Bone marrow (tissue), 2 donors: Measurements from ENCODE around the gene MYH11.
"Not testable (repeated sequence)": the region's sequence is repeated elsewhere in the genome, so short reads cannot be mapped to it uniquely, and the experiment has no call there.

Source experiments
- DNase-seq, 2 donors: peaks; one replicate each; lab custom pipeline; 2025; lab: John Stamatoyannopoulos, UW

The MYH11 gene

DNA sequence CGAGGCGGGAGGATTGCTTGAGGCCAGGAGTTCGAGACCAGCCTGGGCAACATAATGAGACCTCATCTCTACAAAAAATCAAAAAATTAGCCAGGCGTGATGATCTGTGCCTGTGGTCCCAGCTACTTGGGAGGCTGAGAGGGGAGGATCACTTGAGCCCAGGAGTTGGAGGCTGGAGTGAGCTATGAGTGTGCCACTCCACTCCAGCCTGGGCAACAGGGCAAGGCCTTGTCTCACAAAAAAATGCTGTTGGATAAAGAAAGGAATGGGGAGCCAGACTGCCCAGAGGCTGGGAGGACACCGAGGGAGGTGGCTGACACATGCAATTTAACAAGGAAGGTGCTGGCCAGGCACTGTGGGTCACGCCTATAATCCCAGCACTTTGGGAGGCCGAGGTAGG lies 47.5 kb downstream of the MYH11 start:
- not testable (repeated sequence) for DNase-seq

DNA sequence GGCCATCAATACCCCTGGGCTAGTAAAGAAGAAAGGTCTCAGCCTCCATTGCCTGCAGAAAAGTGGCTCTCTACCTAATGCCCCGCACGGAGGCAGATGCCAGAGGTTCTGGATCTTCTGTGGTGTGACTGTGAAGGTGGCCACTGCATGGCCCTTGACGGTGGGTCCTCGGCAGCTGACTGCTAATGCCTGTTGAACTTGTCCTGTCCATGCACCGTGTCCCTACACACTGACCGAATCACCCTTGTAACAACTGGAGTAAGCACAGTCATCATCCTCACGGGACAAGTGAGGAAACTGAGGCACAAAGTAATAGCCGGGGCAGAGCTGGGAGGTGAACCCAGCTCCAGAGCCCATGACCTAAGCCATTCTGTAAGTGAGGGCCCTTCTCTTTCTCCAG lies 48.8 kb downstream of the MYH11 start:
- no peak for DNase-seq

DNA sequence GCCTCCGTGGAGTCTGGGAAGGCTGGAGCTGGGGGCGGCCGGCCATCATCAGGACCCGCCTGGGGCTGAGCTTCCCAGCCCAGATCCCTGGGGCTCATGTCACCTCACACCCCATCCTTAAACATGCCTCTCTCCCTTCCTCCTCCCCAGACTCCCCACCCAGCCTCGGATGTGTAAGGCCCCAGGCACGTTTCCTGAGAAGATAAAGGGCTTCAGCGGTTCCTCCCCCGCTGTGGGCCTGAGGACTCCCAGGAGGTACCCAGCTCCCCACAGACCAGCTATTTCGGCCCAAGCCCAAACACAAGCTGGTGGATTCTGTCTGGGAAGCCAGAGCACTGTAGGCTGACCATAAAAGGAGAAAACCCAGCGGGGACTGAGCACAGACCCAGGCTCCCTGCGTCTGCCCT lies 49.2 kb downstream of the MYH11 start:
- DNase-seq = no peak

GRCh38 chr16:15803618-15804017 lies 53.2 kb downstream of the MYH11 start:
- DNase-seq = no peak

DNA sequence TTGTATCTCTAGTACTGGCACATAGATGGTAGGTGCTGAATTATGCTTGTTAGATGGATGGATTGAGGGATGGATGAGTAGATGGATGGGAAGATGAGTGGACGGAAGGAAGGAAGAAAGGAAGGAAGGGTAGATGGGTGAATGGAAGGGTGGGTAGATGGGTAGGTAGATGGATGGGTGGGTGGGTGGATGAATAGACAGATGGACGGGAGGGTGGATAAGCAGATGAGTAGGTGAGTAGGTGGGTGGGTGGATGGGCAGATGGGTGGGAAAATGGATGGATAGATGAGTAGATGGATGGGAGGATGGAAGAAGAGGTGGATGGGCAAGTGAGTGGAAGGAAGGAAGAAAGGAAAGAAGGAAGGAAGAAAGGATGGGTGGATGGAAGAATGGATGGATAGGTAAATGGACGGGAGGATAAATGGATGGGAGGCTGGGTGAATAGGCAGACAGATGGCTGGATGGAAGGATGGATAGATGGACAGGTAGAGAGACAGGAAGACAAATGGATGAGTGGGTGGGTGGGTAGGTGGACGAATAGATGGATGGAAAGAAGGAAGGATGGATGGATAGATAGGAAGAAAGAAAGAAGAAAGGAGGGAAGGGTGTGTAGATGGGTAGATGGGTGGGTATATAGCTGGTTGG lies 56.9 kb downstream of the MYH11 start:
- no peak for DNase-seq

DNA sequence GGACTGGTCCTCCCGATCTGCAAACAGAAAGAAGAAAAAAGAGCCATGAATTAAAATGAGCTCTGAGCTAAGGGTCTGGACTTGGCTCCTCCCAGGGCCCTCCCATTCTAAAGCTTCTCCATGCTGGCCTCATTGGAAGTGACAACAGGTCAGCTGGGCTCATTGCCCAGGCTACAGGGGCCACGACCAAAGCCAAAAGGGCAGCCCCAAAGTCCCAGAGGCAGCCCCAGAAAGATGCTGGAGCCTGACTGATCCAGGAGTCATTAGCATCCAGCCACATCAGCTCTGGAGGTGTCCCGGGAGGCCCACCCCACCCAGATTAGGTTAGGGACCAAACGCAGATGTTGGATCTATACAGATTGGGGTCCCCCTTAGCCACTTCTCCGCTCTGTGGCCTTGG lies 58.2 kb downstream of the MYH11 start:
- no peak for DNase-seq

DNA sequence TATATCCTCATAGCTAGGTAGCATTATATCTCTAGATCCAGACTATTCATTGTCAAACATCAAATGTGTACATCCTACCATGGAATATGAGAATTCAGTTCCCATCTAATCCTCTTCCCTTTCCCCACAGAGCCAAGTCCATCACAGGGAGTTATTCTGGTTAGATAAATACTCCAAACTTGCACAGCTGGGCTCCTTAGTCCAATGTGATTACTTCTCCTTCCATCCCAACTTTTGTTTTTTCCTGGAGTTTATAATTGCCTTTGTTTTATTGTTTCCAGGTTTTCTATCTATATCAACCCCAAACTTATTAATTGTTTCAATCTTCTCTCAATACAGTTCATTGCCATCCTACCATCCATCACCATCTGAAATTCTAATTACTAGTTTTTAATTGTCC lies 59.9 kb downstream of the MYH11 start:
- DNase-seq = no peak

- DNase-seq = no peak
Measured at GRCh38 chr16:15795615-15796014, 61.2 kb downstream of the MYH11 start.

- DNase-seq = no peak
Measured at GRCh38 chr16:15792563-15792971, 64.3 kb downstream of the MYH11 start.

DNA sequence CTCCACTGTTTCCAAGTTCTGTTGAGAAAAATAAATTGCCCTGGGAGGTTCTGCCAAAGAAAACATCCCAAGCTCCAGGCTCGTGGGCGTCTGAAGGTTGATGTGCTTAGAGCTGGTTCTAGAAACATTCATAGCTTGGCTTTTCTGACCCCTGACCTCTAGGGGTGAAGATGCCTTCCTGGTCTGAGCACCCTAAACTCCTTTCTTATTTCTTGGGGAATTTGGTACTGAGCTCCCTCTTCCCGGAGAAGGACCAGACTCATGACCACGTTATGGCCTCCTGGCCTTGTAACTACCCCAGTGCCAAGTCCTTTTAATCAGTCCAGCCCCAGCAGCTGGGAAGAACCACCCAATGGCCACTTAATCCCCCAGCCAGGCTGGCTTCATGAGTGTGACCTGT lies 66.4 kb downstream of the MYH11 start:
- no peak for DNase-seq

DNA sequence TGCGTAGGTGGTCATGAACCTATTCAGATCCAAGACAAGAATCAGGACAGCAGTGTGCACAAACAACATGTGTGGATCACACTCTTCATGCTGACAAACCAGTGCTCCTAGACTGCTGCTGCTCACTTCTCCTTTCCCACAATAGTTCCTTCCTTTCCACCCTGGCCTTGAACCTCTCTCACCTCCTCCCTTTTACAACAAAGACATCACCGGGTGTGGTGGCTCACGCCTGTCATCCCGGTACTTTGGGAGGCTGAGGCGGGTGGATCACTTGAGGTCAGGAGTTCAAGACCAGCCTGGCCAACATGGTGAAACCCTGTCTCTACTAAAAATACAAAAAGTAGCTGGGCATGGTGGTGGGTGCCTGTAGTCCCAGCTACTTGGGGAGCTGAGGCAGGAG lies 67.0 kb downstream of the MYH11 start:
- DNase-seq = not testable (repeated sequence)

- no peak for DNase-seq
Measured at GRCh38 chr16:15788846-15789239, 68.0 kb downstream of the MYH11 start.

GRCh38 chr16:15786501-15786900 lies 70.3 kb downstream of the MYH11 start:
- no peak for DNase-seq

GRCh38 chr16:15785386-15786059 lies 71.3 kb downstream of the MYH11 start:
- DNase-seq = no peak

GRCh38 chr16:15783985-15784384 lies 72.8 kb downstream of the MYH11 start:
- no peak for DNase-seq

DNA sequence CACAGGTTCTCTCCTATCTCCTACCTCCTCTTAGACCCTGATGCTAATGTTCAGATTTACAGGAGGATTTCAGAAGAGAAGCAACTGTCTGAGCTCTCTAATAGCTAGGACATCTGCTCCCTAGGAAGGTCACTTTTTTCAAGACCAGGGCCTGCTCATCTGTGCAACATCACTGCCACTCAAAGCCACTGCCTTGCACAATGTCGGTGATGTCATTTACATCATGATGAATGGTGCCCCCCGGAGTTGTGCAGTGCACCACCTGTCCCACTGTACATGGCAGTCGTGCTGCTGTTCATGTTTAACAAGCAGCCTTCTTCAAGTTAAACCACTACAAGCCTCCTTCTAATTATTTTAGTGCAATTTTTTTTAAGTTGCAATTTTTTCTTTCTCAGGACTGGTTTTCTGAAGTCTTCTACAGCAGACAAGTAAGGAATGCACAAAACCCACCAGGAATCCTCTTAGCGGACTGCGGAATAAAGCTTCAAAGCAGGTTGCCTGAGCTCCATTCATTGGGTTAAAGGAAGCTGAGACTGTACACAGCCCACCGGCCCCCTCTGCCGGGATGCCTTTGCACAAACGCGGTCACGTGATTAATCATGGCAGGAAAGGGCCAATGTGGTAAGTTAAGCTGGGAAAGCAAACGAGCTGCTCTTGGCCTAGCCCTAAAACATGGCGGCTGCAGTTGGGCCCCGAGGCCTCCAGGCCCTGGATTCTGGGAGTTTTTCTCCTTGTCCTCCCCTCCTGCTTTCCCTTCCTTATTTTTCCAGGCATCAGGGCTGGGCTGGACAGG lies 74.1 kb downstream of the MYH11 start:
- DNase-seq = no peak

GRCh38 chr16:15781650-15782049 lies 75.2 kb downstream of the MYH11 start:
- no peak for DNase-seq

DNA sequence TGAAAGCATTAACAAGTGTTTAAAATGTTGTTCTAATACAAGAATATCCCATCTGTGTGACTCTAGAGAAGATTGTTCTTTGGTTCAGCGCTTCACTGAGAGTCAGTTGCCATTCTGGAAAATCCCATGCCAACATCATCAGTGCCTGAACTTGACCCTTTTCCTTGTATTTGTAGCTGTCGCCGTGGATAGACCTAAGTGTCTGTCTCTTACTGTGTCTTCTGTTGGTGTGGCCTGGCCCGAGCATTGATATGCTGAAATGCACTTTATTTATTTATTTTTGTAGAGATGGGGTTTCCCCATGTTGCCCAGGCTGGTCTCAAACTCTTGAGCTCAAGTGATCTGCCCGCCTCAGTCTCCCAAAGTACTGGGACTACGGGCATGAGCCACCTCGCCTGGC lies 76.0 kb downstream of the MYH11 start:
- no peak for DNase-seq

- no peak for DNase-seq
Measured at GRCh38 chr16:15779664-15780351, 77.0 kb downstream of the MYH11 start.

DNA sequence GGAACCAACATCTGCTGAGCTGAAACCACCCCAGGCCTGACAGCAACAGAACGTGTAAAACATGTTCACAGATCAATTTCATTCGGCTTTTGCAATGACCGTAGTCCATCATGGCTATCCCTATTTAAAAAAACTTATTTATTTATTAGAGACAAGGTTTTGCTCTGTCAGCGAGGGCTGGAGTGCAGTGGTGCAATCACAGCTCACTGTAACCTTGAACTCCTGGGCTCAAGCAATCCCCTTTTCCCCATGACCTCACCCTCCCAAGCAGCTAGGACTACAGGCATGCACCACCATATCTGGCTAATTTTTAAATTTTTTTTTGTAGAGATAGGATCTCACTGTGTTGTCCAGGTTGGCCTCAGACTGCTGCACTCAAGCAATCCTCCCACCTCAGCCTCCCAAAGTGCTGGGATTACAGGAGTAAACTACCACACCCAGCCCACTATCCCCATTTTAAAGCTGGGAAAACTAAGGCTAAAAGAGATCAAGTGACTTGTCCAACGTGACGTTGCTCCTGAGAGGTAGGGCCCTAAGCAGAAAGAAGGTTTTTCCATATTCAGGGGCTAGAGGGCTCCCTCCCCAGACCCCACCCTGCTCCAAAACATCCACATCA lies 77.7 kb downstream of the MYH11 start:
- no peak for DNase-seq

DNA sequence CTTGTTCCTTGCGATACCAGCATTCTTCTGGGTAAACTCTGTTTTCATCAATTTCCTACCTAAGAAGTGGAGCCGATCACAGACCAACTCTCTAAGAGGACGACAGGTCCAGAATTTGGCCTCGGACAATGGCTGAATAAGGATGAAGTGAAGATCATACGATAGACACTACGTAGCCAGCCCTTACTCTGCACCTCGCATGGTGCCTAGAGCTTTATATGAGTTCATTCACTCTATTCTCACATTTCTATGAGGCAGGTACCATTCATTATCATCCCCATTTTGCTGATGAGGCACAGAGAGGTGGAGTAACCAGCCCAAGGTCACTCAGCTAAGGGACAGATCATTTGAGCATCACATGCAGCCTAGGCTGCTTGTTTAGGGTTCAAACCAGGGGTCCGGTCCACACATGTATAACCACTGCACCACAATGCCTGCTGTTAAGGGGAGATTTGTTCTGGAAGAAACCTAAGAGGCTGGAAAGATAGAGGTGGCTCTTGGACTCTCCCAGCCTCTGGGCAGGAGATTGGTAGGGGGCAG lies 78.6 kb downstream of the MYH11 start:
- DNase-seq = no peak
